Gastrocnemius medialis (tissue), 4 donors: Measurements from ENCODE around the gene HERC4. TPM values are rescaled to one million over a fixed set of nuclear protein-coding genes. Genes with fewer than 3 reads are reported as not detected.

Experiments
- ATAC-seq, 2 donors: fragments of 150-250 bp; one replicate each; pipeline ENCODE4 v1.9.1; 2016
- DNase-seq, 2 donors: peaks; one replicate each; pipeline ENCODE4 v3.0.0-alpha.2; 2019
- H3K27ac ChIP-seq, 4 donors: fragments of 200-600 bp; sonication (generic); 1 replicate in 1 of 4; 2 replicates in 3 of 4; pipeline ENCODE4 v1.5.1; 2016 to 2018; ENCODE audit warnings: mild to moderate bottlenecking in 2 of 4, moderate library complexity in 1 of 4
- H3K27me3 ChIP-seq, 3 donors: fragments of 200-600 bp; sonication (generic) in 2 of 3; 1 replicate in 1 of 3; 2 replicates in 2 of 3; pipeline versions ENCODE4 v1.5.1 to v1.6.0; 2016 to 2019; ENCODE audit warnings: mild to moderate bottlenecking in 1 of 3, moderate library complexity in 1 of 3
- H3K36me3 ChIP-seq, 2 donors: fragments of 200-600 bp; sonication (generic) in 1 of 2; one replicate each; pipeline ENCODE4 v1.5.1; 2017 to 2018
- H3K4me1 ChIP-seq, 2 donors: fragments of 200-600 bp; sonication (generic) in 1 of 2; one replicate each; pipeline ENCODE4 v1.5.1; 2016 to 2017; ENCODE audit warnings: mild to moderate bottlenecking in 2 of 2
- H3K4me3 ChIP-seq, 4 donors: fragments of 200-600 bp; sonication (generic) in 3 of 4; 1 replicate in 1 of 4; 2 replicates in 3 of 4; pipeline ENCODE4 v1.5.1; 2016 to 2019; ENCODE audit warnings: mild to moderate bottlenecking in 2 of 4
- H3K9me3 ChIP-seq, 3 donors: fragments of 200-600 bp; sonication (generic) in 2 of 3; 1 replicate in 1 of 3; 2 replicates in 2 of 3; pipeline ENCODE4 v1.5.1; 2016 to 2019
- CTCF ChIP-seq, 5 experiments: fragments of 450-650 bp in 3 of 5; fragments of 200-600 bp in 2 of 5; sonication (generic) in 2 of 5; IDR thresholded peaks in 4 of 5; conservative IDR thresholded peaks in 1 of 5; 1 replicate in 4 of 5; 2 replicates in 1 of 5; pipeline ENCODE4 v1.5.1; 2016 to 2019; ENCODE audit warnings: antibody characterized with exemption in 5 of 5, mild to moderate bottlenecking in 3 of 5, moderate library complexity in 3 of 5
- POLR2A ChIP-seq, 2 donors: fragments of 450-650 bp; IDR thresholded peaks; one replicate each; pipeline ENCODE4 v1.6.1; 2017; ENCODE audit warnings: antibody characterized with exemption in 2 of 2, mild to moderate bottlenecking in 2 of 2, moderate library complexity in 2 of 2
- in situ Hi-C, 4 donors: fragments of 200-750 bp; cut with MboI; loops; one replicate each; pipeline versions ENCODE4 v1.15.0 to v1.8.0; 2017; ENCODE audit warnings: low sequenced_read_pairs in 4 of 4
- intact Hi-C: fragments of 100-400 bp; cut with DNase I; formaldehyde crosslinking; loops from one replicate; pipeline ENCODE4 v1.15.1; 2023; ENCODE audit warnings: low total_unique reads
- total RNA-seq, 4 donors: library from RNA; depleted of rRNA; stranded (reverse); fragments of >200 nt; gene quantifications; one replicate each; pipeline versions ENCODE4 v1.1.0 to v1.2.3, GENCODE V29; 2016

The HERC4 gene
- total RNA-seq, 4 donors from 2014 or later: 12.8 to 25.2 (median 13.1) TPM

GRCh38 chr10:68106656-68107055, 31.6 kb upstream of the HERC4 start:
- Histone ChIP-seq H3K4me1 (peaks cover 13 to 33% of the 10 kb centered on the region in 2 donors), H3K27ac (peak overlapping the region; percentile 90 to 93 (median 91)), H3K36me3 (no peaks in the 10 kb centered on the region), H3K27me3 (no peaks in the 10 kb centered on the region), H3K4me3 (peak overlapping the region; percentile 54 to 66 (median 59)), H3K9me3 (no peaks in the 10 kb centered on the region)
- in situ Hi-C loops (no loop called here), intact Hi-C loops (no loop called here)
- TF ChIP-seq POLR2A (IDR thresholded peaks at IDR 0.05) (peak; percentile 36 to 76), CTCF (IDR thresholded peaks at IDR 0.05 in 4 of 5, conservative IDR thresholded peaks at IDR 0.05 in 1 of 5) (no peak)
- peak; percentile 57 to 70 for DNase-seq
- peak; percentile 68 for ATAC-seq

GRCh38 chr10:68105820-68106219, 30.7 kb upstream of the HERC4 start:
- Histone ChIP-seq H3K27ac (peak overlapping the region; percentile 90 to 93 (median 91)), H3K27me3 (no peaks in the 10 kb centered on the region), H3K4me1 (peaks cover 21 to 35% of the 10 kb centered on the region in 2 donors), H3K9me3 (no peaks in the 10 kb centered on the region), H3K36me3 (no peaks in the 10 kb centered on the region), H3K4me3 (peak overlapping the region; percentile 54 to 66 (median 59))
- ATAC-seq (peak; percentile 68 to 75), DNase-seq (peak; percentile 74 to 80)
- TF ChIP-seq CTCF (IDR thresholded peaks at IDR 0.05 in 4 of 5, conservative IDR thresholded peaks at IDR 0.05 in 1 of 5) (no peak), POLR2A (IDR thresholded peaks at IDR 0.05) (peak in 1 of 2 donors; percentile 64)
- in situ Hi-C loops (no loop called here), intact Hi-C loops (no loop called here)

GRCh38 chr10:68103901-68104300, 28.8 kb upstream of the HERC4 start:
- H3K36me3 ChIP-seq: no peaks in the 10 kb centered on the region
- H3K9me3 ChIP-seq: no peaks in the 10 kb centered on the region
- TF ChIP-seq CTCF (IDR thresholded peaks at IDR 0.05 in 4 of 5, conservative IDR thresholded peaks at IDR 0.05 in 1 of 5): no peak
- TF ChIP-seq POLR2A (IDR thresholded peaks at IDR 0.05): no peak
- H3K27ac ChIP-seq: peak overlapping the region; percentile 90 to 93 (median 91)
- peaks cover 39 to 52% of the 10 kb centered on the region in 2 donors for H3K4me1 ChIP-seq
- DNase-seq: no peak
- H3K4me3 ChIP-seq: no peak overlapping the region
- no peaks in the 10 kb centered on the region for H3K27me3 ChIP-seq
- intact Hi-C loops: no loop called here
- ATAC-seq: no peak
- in situ Hi-C loops: no loop called here

- no peaks in the 10 kb centered on the region for H3K9me3 ChIP-seq
- H3K36me3 ChIP-seq: no peaks in the 10 kb centered on the region
- DNase-seq (no peak), ATAC-seq (no peak)
- TF ChIP-seq CTCF (IDR thresholded peaks at IDR 0.05 in 4 of 5, conservative IDR thresholded peaks at IDR 0.05 in 1 of 5) (no peak), POLR2A (IDR thresholded peaks at IDR 0.05) (no peak)
- in situ Hi-C loops: no loop called here
- H3K4me3 ChIP-seq: no peak overlapping the region
- H3K27ac ChIP-seq: peak overlapping the region; percentile 90 to 93 (median 91)
- peaks cover 41 to 58% of the 10 kb centered on the region in 2 donors for H3K4me1 ChIP-seq
- no peaks in the 10 kb centered on the region for H3K27me3 ChIP-seq
- intact Hi-C loops: no loop called here
Measured at GRCh38 chr10:68103261-68103878, 28.3 kb upstream of the HERC4 start.
